Measurements from ENCODE around the gene ARHGEF7. TPM values are rescaled to one million over a fixed set of nuclear protein-coding genes. Genes with fewer than 3 reads are reported as not detected.
A peak's percentile ranks its signal among the peaks of the same experiment; 100 is the strongest.
"Not testable (repeated sequence)": the region's sequence is repeated elsewhere in the genome, so short reads cannot be mapped to it uniquely, and the experiment has no call there.

The ARHGEF7 gene
- polyA plus RNA-seq, 1 donor: 75.2 TPM

- not testable (repeated sequence) for DNase-seq; H3K4me1 ChIP-seq (ENCODE audit: control insufficient read depth, insufficient read depth, low read length); H3K36me3 ChIP-seq (ENCODE audit: control insufficient read depth, insufficient read depth, low read length); H3K27ac ChIP-seq (ENCODE audit: low read length); H3K4me3 ChIP-seq (ENCODE audit: low read length); H3K27me3 ChIP-seq (ENCODE audit: control insufficient read depth, insufficient read depth, low read length); H3K9me3 ChIP-seq (ENCODE audit: control insufficient read depth, low read depth, low read length)
- WGBS (ENCODE audit: insufficient coverage, low lambda C conversion rate): 100% methylated on average over 1 of the region's 9 CpGs
Measured at GRCh38 chr13:111189516-111189915, 74.4 kb downstream of the ARHGEF7 start.

GRCh38 chr13:111193223-111193622 is 78.1 kb downstream of the ARHGEF7 start:
- H3K4me1 ChIP-seq (ENCODE audit: control insufficient read depth, insufficient read depth, low read length); H3K27ac ChIP-seq (ENCODE audit: low read length); H3K9me3 ChIP-seq (ENCODE audit: control insufficient read depth, low read depth, low read length); H3K27me3 ChIP-seq (ENCODE audit: control insufficient read depth, insufficient read depth, low read length); DNase-seq; H3K4me3 ChIP-seq (ENCODE audit: low read length); H3K36me3 ChIP-seq (ENCODE audit: control insufficient read depth, insufficient read depth, low read length): not testable (repeated sequence)
- WGBS (ENCODE audit: insufficient coverage, low lambda C conversion rate): 83% methylated on average over 1 of the region's 5 CpGs

GRCh38 chr13:111194651-111195050 is 79.5 kb downstream of the ARHGEF7 start:
- WGBS (ENCODE audit: insufficient coverage, low lambda C conversion rate): no CpG with 5 or more reads among the region's 2 CpGs

GRCh38 chr13:111198732-111199378 is 83.7 kb downstream of the ARHGEF7 start:
- not testable (repeated sequence) for H3K4me3 ChIP-seq (ENCODE audit: low read length); H3K4me1 ChIP-seq (ENCODE audit: control insufficient read depth, insufficient read depth, low read length); H3K27ac ChIP-seq (ENCODE audit: low read length); H3K9me3 ChIP-seq (ENCODE audit: control insufficient read depth, low read depth, low read length); H3K36me3 ChIP-seq (ENCODE audit: control insufficient read depth, insufficient read depth, low read length); H3K27me3 ChIP-seq (ENCODE audit: control insufficient read depth, insufficient read depth, low read length); DNase-seq
- no CpG with 5 or more reads among the region's 6 CpGs for WGBS (ENCODE audit: insufficient coverage, low lambda C conversion rate)

More at GRCh38 chr13:111194651-111195050, 79.5 kb downstream of the ARHGEF7 start:
- not testable (repeated sequence) for H3K4me1 ChIP-seq (ENCODE audit: control insufficient read depth, insufficient read depth, low read length); H3K4me3 ChIP-seq (ENCODE audit: low read length); H3K27ac ChIP-seq (ENCODE audit: low read length); H3K36me3 ChIP-seq (ENCODE audit: control insufficient read depth, insufficient read depth, low read length); H3K9me3 ChIP-seq (ENCODE audit: control insufficient read depth, low read depth, low read length); H3K27me3 ChIP-seq (ENCODE audit: control insufficient read depth, insufficient read depth, low read length); DNase-seq

- H3K4me3 ChIP-seq (ENCODE audit: low read length): no peak overlapping the region
- no peak for DNase-seq
- no CpG with 5 or more reads among the region's 8 CpGs for WGBS (ENCODE audit: insufficient coverage, low lambda C conversion rate)
- H3K27ac ChIP-seq (ENCODE audit: low read length): no peak overlapping the region
- H3K4me1 ChIP-seq (ENCODE audit: control insufficient read depth, insufficient read depth, low read length): peaks cover 15% of the 10 kb centered on the region
- H3K27me3 ChIP-seq (ENCODE audit: control insufficient read depth, insufficient read depth, low read length): no peaks in the 10 kb centered on the region
- peaks cover 12% of the 10 kb centered on the region for H3K36me3 ChIP-seq (ENCODE audit: control insufficient read depth, insufficient read depth, low read length)
- no peaks in the 10 kb centered on the region for H3K9me3 ChIP-seq (ENCODE audit: control insufficient read depth, low read depth, low read length)
Measured at GRCh38 chr13:111201304-111201940, 86.3 kb downstream of the ARHGEF7 start.

- DNase-seq: no peak
- no peaks in the 10 kb centered on the region for H3K27me3 ChIP-seq (ENCODE audit: control insufficient read depth, insufficient read depth, low read length)
- WGBS (ENCODE audit: insufficient coverage, low lambda C conversion rate): no CpG with 5 or more reads among the region's 4 CpGs
- H3K27ac ChIP-seq (ENCODE audit: low read length): peak overlapping the region; percentile 40
- no peak overlapping the region for H3K4me3 ChIP-seq (ENCODE audit: low read length)
- peaks cover 10% of the 10 kb centered on the region for H3K36me3 ChIP-seq (ENCODE audit: control insufficient read depth, insufficient read depth, low read length)
- H3K9me3 ChIP-seq (ENCODE audit: control insufficient read depth, low read depth, low read length): no peaks in the 10 kb centered on the region
- peaks cover 15% of the 10 kb centered on the region for H3K4me1 ChIP-seq (ENCODE audit: control insufficient read depth, insufficient read depth, low read length)
Measured at GRCh38 chr13:111202156-111202621, 87.1 kb downstream of the ARHGEF7 start.

- no peaks in the 10 kb centered on the region for H3K9me3 ChIP-seq (ENCODE audit: control insufficient read depth, low read depth, low read length)
- no CpG with 5 or more reads among the region's 1 CpG for WGBS (ENCODE audit: insufficient coverage, low lambda C conversion rate)
- H3K27me3 ChIP-seq (ENCODE audit: control insufficient read depth, insufficient read depth, low read length): no peaks in the 10 kb centered on the region
- peaks cover 10% of the 10 kb centered on the region for H3K36me3 ChIP-seq (ENCODE audit: control insufficient read depth, insufficient read depth, low read length)
- H3K4me1 ChIP-seq (ENCODE audit: control insufficient read depth, insufficient read depth, low read length): peaks cover 15% of the 10 kb centered on the region
- peak in 1 of 2 donors; percentile 52 for DNase-seq
- no peak overlapping the region for H3K4me3 ChIP-seq (ENCODE audit: low read length)
- H3K27ac ChIP-seq (ENCODE audit: low read length): peak overlapping the region; percentile 40
Measured at GRCh38 chr13:111202745-111203144, 87.6 kb downstream of the ARHGEF7 start.

GRCh38 chr13:111203736-111204389 is 88.8 kb downstream of the ARHGEF7 start:
- no CpG with 5 or more reads among the region's 11 CpGs for WGBS (ENCODE audit: insufficient coverage, low lambda C conversion rate)
- Histone ChIP-seq H3K27ac (ENCODE audit: low read length) (no peak overlapping the region), H3K36me3 (ENCODE audit: control insufficient read depth, insufficient read depth, low read length) (peaks cover 10% of the 10 kb centered on the region)

GRCh38 chr13:111204438-111205177 is 89.5 kb downstream of the ARHGEF7 start:
- no CpG with 5 or more reads among the region's 16 CpGs for WGBS (ENCODE audit: insufficient coverage, low lambda C conversion rate)
- Histone ChIP-seq H3K36me3 (ENCODE audit: control insufficient read depth, insufficient read depth, low read length) (peaks cover 10% of the 10 kb centered on the region), H3K9me3 (ENCODE audit: control insufficient read depth, low read depth, low read length) (no peaks in the 10 kb centered on the region), H3K4me3 (ENCODE audit: low read length) (no peak overlapping the region), H3K27me3 (ENCODE audit: control insufficient read depth, insufficient read depth, low read length) (no peaks in the 10 kb centered on the region), H3K4me1 (ENCODE audit: control insufficient read depth, insufficient read depth, low read length) (peaks cover 15% of the 10 kb centered on the region), H3K27ac (ENCODE audit: low read length) (peak overlapping the region; percentile 19)
- peak; percentile 40 to 57 for DNase-seq

More at GRCh38 chr13:111203736-111204389, 88.8 kb downstream of the ARHGEF7 start:
- H3K27me3 ChIP-seq (ENCODE audit: control insufficient read depth, insufficient read depth, low read length): no peaks in the 10 kb centered on the region
- no peak for DNase-seq
- no peak overlapping the region for H3K4me3 ChIP-seq (ENCODE audit: low read length)
- peaks cover 15% of the 10 kb centered on the region for H3K4me1 ChIP-seq (ENCODE audit: control insufficient read depth, insufficient read depth, low read length)
- no peaks in the 10 kb centered on the region for H3K9me3 ChIP-seq (ENCODE audit: control insufficient read depth, low read depth, low read length)

- Histone ChIP-seq H3K27me3 (ENCODE audit: control insufficient read depth, insufficient read depth, low read length) (no peaks in the 10 kb centered on the region), H3K27ac (ENCODE audit: low read length) (no peak overlapping the region), H3K36me3 (ENCODE audit: control insufficient read depth, insufficient read depth, low read length) (peaks cover 6% of the 10 kb centered on the region), H3K4me3 (ENCODE audit: low read length) (no peak overlapping the region), H3K9me3 (ENCODE audit: control insufficient read depth, low read depth, low read length) (no peaks in the 10 kb centered on the region), H3K4me1 (ENCODE audit: control insufficient read depth, insufficient read depth, low read length) (peaks cover 15% of the 10 kb centered on the region)
- DNase-seq: no peak
- WGBS (ENCODE audit: insufficient coverage, low lambda C conversion rate): 100% methylated on average over 2 of the region's 12 CpGs
Measured at GRCh38 chr13:111206148-111206547, 91.0 kb downstream of the ARHGEF7 start.

Data from large intestine (tissue), 3 donors.